ENCODE data around the gene ELF1. TPM values are rescaled to one million over a fixed set of nuclear protein-coding genes. Genes with fewer than 3 reads are reported as not detected.

Gene ELF1
- total RNA-seq, 2 donors from 2014 or later = 61.8 to 86.1 TPM

- Mint-ChIP-seq H3K27me3 (no peaks in the 10 kb centered on the region), H3K4me1 (ENCODE audit: low read depth in 2 of 2) (peaks cover 42 to 59% of the 10 kb centered on the region in 2 donors), H3K36me3 (peaks cover 6% of the 10 kb centered on the region), H3K27ac (peak overlapping the region; percentile 75 to 89), H3K4me3 (no peak overlapping the region), H3K9me3 (no peaks in the 10 kb centered on the region)
- ATAC-seq = no peak
- DNase-seq (ENCODE audit: low spot score) = no peak
Observed at GRCh38 chr13:40992678-40993518, 26.2 kb downstream of the ELF1 start.

DNA sequence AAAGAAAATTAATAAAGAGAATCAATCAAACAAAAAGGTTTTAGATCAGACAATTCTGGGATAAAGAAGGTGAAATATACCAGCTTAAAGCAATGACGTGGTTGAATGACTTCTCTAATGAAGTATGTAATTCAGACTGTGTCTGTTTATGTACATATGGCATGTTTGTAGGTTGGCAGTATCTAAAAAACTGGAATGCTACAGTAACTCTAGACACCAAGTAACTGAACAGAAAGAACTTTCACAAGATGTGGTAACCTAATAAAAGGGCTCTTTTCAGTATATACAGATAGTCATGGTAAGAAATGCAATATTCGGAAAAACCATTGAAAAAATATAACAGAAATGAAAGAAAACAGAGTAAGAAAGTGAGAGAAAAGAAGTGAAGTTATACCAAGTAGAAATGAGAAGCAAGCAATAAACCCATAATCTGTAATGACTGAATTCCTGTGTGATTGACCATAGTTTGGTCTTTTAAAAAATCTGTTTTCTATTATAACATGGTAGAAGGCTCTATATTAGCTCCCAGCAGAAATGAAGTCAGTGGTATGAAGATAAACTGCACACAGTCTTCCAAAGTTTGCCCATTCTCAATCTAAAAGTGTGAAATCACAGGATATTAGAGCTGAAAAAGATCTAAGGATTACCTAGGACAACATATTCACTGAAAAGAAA lies 31.4 kb downstream of the ELF1 start:
- no peaks in the 10 kb centered on the region for H3K27me3 Mint-ChIP-seq
- H3K4me1 Mint-ChIP-seq (ENCODE audit: low read depth in 2 of 2) = peaks cover 43 to 53% of the 10 kb centered on the region in 2 donors
- no peak for DNase-seq (ENCODE audit: low spot score)
- no peak overlapping the region for H3K4me3 Mint-ChIP-seq
- H3K27ac Mint-ChIP-seq = peak overlapping the region; percentile 9 to 100
- H3K36me3 Mint-ChIP-seq = no peaks in the 10 kb centered on the region
- H3K9me3 Mint-ChIP-seq = no peaks in the 10 kb centered on the region
- no peak for ATAC-seq

DNA sequence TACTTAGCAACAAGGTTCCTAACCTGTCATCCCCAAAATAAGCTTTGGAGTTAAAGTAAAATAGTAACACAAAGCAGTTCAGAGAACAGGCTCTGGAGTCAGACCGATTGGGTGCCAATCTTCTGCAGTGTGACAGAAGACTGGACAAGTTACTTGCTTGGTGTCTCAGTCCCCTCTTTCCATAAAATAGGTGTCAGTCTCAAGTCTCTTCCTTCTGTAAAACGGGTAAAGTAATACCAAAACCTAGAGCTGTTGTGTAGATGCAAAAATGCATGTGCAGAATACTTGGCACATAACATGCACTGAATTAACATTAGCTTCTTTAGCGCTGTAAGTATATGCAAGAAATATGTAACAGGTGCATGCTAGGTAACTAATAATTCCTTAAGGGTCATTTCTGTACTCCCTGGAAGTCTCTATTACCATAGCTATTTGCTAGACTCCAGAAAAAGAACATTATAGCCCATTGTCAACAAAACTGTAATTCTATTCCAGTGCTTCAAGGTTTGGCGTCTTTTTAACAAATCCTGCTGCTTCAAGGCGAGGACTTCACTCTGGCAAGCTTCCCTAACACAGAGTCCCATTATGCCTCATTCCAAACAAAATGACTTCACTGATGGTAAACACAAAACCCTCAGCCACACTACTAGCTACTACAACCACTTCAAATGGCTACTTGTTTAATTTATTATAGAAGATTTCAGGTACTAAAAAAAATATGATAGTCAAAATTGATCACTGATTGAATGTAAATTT lies 32.8 kb downstream of the ELF1 start:
- ATAC-seq (peak in 1 of 2 donors; percentile 21), DNase-seq (ENCODE audit: low spot score) (no peak)
- Mint-ChIP-seq H3K4me1 (ENCODE audit: low read depth in 2 of 2) (peaks cover 42 to 57% of the 10 kb centered on the region in 2 donors), H3K27me3 (no peaks in the 10 kb centered on the region), H3K9me3 (no peaks in the 10 kb centered on the region), H3K36me3 (peaks cover 9% of the 10 kb centered on the region), H3K27ac (peak overlapping the region; percentile 95 to 100), H3K4me3 (peak overlapping the region; percentile 90)

- H3K27me3 Mint-ChIP-seq = no peaks in the 10 kb centered on the region
- H3K9me3 Mint-ChIP-seq = no peaks in the 10 kb centered on the region
- H3K36me3 Mint-ChIP-seq = peaks cover 14% of the 10 kb centered on the region
- no peak for DNase-seq (ENCODE audit: low spot score)
- peak overlapping the region; percentile 95 to 100 for H3K27ac Mint-ChIP-seq
- peaks cover 44 to 58% of the 10 kb centered on the region in 2 donors for H3K4me1 Mint-ChIP-seq (ENCODE audit: low read depth in 2 of 2)
- peak overlapping the region; percentile 90 for H3K4me3 Mint-ChIP-seq
- ATAC-seq = peak in 1 of 2 donors; percentile 22
Observed at GRCh38 chr13:40985381-40986100, 33.6 kb downstream of the ELF1 start.

DNA sequence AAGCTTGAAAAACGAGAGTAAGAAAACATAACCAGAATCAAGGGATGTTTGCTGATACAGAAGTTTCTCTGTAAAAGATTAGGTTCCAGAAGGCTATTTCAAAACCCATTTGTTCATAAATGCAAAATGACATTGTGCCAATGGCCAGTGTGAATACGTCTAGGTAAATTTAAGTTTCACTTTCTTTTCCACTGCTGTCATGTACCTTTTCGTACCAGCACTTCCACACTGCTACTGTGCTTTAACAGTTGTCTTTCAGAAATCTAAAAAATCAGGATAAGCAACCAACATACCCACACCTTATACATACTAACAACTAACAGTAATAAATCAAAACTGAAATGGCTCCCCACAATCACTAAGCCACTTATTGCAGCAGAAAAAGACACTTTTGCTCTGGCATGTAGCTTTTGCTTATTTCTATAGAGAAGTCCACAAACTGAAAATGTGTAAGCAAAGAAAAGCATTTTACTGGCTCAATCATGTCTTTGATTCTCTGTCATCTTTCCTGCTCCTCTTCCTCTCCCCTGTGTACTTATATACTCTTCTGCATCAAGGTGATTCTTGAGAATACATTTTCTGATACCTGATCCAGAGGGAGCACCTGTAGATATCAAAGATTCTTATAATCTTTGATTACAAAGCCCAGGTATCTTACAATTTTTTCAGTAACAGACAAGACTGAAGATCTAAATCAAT lies 34.3 kb downstream of the ELF1 start:
- H3K9me3 Mint-ChIP-seq = no peaks in the 10 kb centered on the region
- H3K27me3 Mint-ChIP-seq = no peaks in the 10 kb centered on the region
- peaks cover 51 to 64% of the 10 kb centered on the region in 2 donors for H3K4me1 Mint-ChIP-seq (ENCODE audit: low read depth in 2 of 2)
- peak overlapping the region; percentile 90 for H3K4me3 Mint-ChIP-seq
- H3K27ac Mint-ChIP-seq = peak overlapping the region; percentile 95 to 100
- ATAC-seq (peak; percentile 66 to 77), DNase-seq (ENCODE audit: low spot score) (no peak)
- H3K36me3 Mint-ChIP-seq = peaks cover 17% of the 10 kb centered on the region

GRCh38 chr13:40983725-40984667 lies 35.1 kb downstream of the ELF1 start:
- Mint-ChIP-seq H3K9me3 (no peaks in the 10 kb centered on the region), H3K27ac (peak overlapping the region; percentile 95 to 100), H3K36me3 (peaks cover 17% of the 10 kb centered on the region), H3K4me3 (peak overlapping the region; percentile 95), H3K4me1 (ENCODE audit: low read depth in 2 of 2) (peaks cover 55 to 69% of the 10 kb centered on the region in 2 donors), H3K27me3 (no peaks in the 10 kb centered on the region)
- ATAC-seq (no peak), DNase-seq (ENCODE audit: low spot score) (no peak)

- peak overlapping the region; percentile 95 to 100 for H3K27ac Mint-ChIP-seq
- H3K36me3 Mint-ChIP-seq = peaks cover 17% of the 10 kb centered on the region
- no peak for ATAC-seq
- no peak for DNase-seq (ENCODE audit: low spot score)
- no peaks in the 10 kb centered on the region for H3K9me3 Mint-ChIP-seq
- H3K4me3 Mint-ChIP-seq = peak overlapping the region; percentile 95
- no peaks in the 10 kb centered on the region for H3K27me3 Mint-ChIP-seq
- H3K4me1 Mint-ChIP-seq (ENCODE audit: low read depth in 2 of 2) = peaks cover 56 to 71% of the 10 kb centered on the region in 2 donors
Observed at GRCh38 chr13:40983259-40983658, 35.9 kb downstream of the ELF1 start.

GRCh38 chr13:40982772-40983171 lies 36.3 kb downstream of the ELF1 start:
- Mint-ChIP-seq H3K9me3 (no peaks in the 10 kb centered on the region), H3K27me3 (no peaks in the 10 kb centered on the region)

GRCh38 chr13:40981949-40982348 lies 37.2 kb downstream of the ELF1 start:
- Mint-ChIP-seq H3K9me3 (no peaks in the 10 kb centered on the region), H3K36me3 (peaks cover 17% of the 10 kb centered on the region), H3K27me3 (no peaks in the 10 kb centered on the region), H3K4me3 (peak overlapping the region; percentile 95), H3K4me1 (ENCODE audit: low read depth in 2 of 2) (peaks cover 62 to 78% of the 10 kb centered on the region in 2 donors), H3K27ac (peak overlapping the region; percentile 95 to 100)
- no peak for DNase-seq (ENCODE audit: low spot score)
- no peak for ATAC-seq

More at GRCh38 chr13:40982772-40983171, 36.3 kb downstream of the ELF1 start:
- Mint-ChIP-seq H3K4me3 (peak overlapping the region; percentile 95), H3K36me3 (peaks cover 17% of the 10 kb centered on the region), H3K27ac (peak overlapping the region; percentile 95 to 100), H3K4me1 (ENCODE audit: low read depth in 2 of 2) (peaks cover 57 to 73% of the 10 kb centered on the region in 2 donors)
- ATAC-seq = peak; percentile 79 to 83
- peak; percentile 76 for DNase-seq (ENCODE audit: low spot score)

DNA sequence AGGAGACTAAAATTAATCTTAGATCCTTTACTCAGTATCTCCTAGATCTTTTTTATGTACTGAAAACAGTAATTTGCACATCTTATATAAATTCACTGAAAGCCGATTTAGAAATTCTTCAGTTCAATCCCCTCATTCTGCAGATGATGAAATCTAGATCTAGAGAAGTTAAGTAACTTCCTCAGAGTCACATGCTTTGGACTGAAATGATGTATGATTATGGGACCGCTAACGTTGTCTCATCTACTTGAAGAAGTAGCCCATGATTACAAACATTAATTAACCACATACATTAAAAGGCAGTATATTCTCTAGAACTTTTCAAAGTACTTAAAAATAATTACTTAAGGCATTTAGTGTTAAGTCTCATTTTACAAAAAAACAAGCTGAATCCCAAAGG lies 37.8 kb downstream of the ELF1 start:
- DNase-seq (ENCODE audit: low spot score) = no peak
- Mint-ChIP-seq H3K36me3 (peaks cover 17% of the 10 kb centered on the region), H3K27ac (peak overlapping the region; percentile 95 to 100), H3K9me3 (no peaks in the 10 kb centered on the region), H3K4me3 (peak overlapping the region; percentile 95), H3K4me1 (ENCODE audit: low read depth in 2 of 2) (peaks cover 64 to 82% of the 10 kb centered on the region in 2 donors), H3K27me3 (no peaks in the 10 kb centered on the region)
- ATAC-seq = peak; percentile 47 to 76

- H3K27ac Mint-ChIP-seq = peak overlapping the region; percentile 95 to 100
- H3K27me3 Mint-ChIP-seq = no peaks in the 10 kb centered on the region
- H3K36me3 Mint-ChIP-seq = peaks cover 17% of the 10 kb centered on the region
Observed at GRCh38 chr13:40980461-40980860, 38.7 kb downstream of the ELF1 start.

GRCh38 chr13:40979232-40979631 lies 39.9 kb downstream of the ELF1 start:
- no peaks in the 10 kb centered on the region for H3K27me3 Mint-ChIP-seq
- H3K36me3 Mint-ChIP-seq = peaks cover 17% of the 10 kb centered on the region
- H3K27ac Mint-ChIP-seq = peak overlapping the region; percentile 95 to 100
- ATAC-seq (no peak), DNase-seq (ENCODE audit: low spot score) (no peak)
- H3K4me1 Mint-ChIP-seq (ENCODE audit: low read depth in 2 of 2) = peaks cover 60 to 85% of the 10 kb centered on the region in 2 donors
- H3K4me3 Mint-ChIP-seq = peak overlapping the region; percentile 95
- H3K9me3 Mint-ChIP-seq = no peaks in the 10 kb centered on the region

More at GRCh38 chr13:40980461-40980860, 38.7 kb downstream of the ELF1 start:
- Mint-ChIP-seq H3K4me1 (ENCODE audit: low read depth in 2 of 2) (peaks cover 61 to 82% of the 10 kb centered on the region in 2 donors), H3K9me3 (no peaks in the 10 kb centered on the region), H3K4me3 (peak overlapping the region; percentile 95)
- ATAC-seq (peak in 1 of 2 donors; percentile 45), DNase-seq (ENCODE audit: low spot score) (no peak)
